IMR-90 (cell line): Measurements from ENCODE around the gene OPRM1. TPM values are rescaled to one million over a fixed set of nuclear protein-coding genes. Genes with fewer than 3 reads are reported as not detected.

Experiments
- ATAC-seq: fragments of 200-7000 bp; cut with Tn5 transposase; 2 replicates; pipeline ENCODE4 v1.9.1; 2020; ENCODE audit warnings: low read depth, mild to moderate bottlenecking, moderate library complexity
- BruUV-seq: library from RNA; stranded (reverse); fragments of 400-500 nt; replicated peaks from 2 replicates; lab custom pipeline; 2021; lab: Mats Ljungman, UMichigan
- CTCF ChIA-PET: fragments of 300-600 bp; formaldehyde crosslinking; extraction: SDS; loops from one replicate; lab custom pipeline; 2021; ENCODE audit warnings: antibody characterized with exemption; lab: Yijun Ruan, JAX
- POLR2A ChIA-PET: fragments of 300-600 bp; sonication (Branson Sonifier 250); formaldehyde crosslinking; loops from one replicate; lab custom pipeline; 2022; ENCODE audit warnings: antibody characterized with exemption; ENCODE audit not compliant: unreplicated experiment; lab: Charles Lee
- DNase-seq: peaks from one replicate; pipeline ENCODE4 v3.0.0; 2013
- H2AFZ ChIP-seq: replicated peaks from 2 replicates; pipeline ENCODE3; 2013; ENCODE audit warnings: low read length, mild to moderate bottlenecking; ENCODE audit not compliant: poor library complexity
- H2AK5ac ChIP-seq: 2 replicates; pipeline ENCODE4 v1.6.1; 2013; ENCODE audit warnings: low read depth, low read length, inconsistent platforms
- H2AK9ac ChIP-seq: replicated peaks from 2 replicates; pipeline ENCODE3; 2013; ENCODE audit warnings: mild to moderate bottlenecking, low read depth, low read length, moderate library complexity; ENCODE audit not compliant: poor library complexity
- H2BK120ac ChIP-seq: 2 replicates; pipeline ENCODE4 v1.6.1; 2013; ENCODE audit warnings: low read depth, low read length, inconsistent platforms
- H2BK15ac ChIP-seq: 3 replicates; pipeline ENCODE4 v1.6.1; 2013; ENCODE audit warnings: low read depth, low read length, inconsistent platforms
- H2BK20ac ChIP-seq: 2 replicates; pipeline ENCODE4 v1.6.1; 2013; ENCODE audit warnings: low read depth, mild to moderate bottlenecking, inconsistent platforms, low read length, moderate library complexity
- H2BK5ac ChIP-seq: 2 replicates; pipeline ENCODE4 v1.6.1; 2013; ENCODE audit warnings: mild to moderate bottlenecking, low read depth, low read length, inconsistent platforms; ENCODE audit not compliant: poor library complexity, severe bottlenecking
- H3K14ac ChIP-seq: replicated peaks from 2 replicates; pipeline ENCODE4 v1.6.1; 2013; ENCODE audit warnings: low read depth, low read length, inconsistent platforms
- H3K18ac ChIP-seq: 2 replicates; pipeline ENCODE4 v1.6.1; 2013; ENCODE audit warnings: low read depth, low read length, control low read depth
- H3K23ac ChIP-seq: 2 replicates; pipeline ENCODE4 v1.6.1; 2013; ENCODE audit warnings: low read depth, low read length, inconsistent platforms
- H3K27ac ChIP-seq: 2 replicates; pipeline ENCODE4 v1.5.1; 2013; ENCODE audit warnings: mild to moderate bottlenecking, control low read depth, low read length; ENCODE audit not compliant: insufficient read depth
- H3K27me3 ChIP-seq: 2 replicates; pipeline ENCODE4 v1.6.1; 2013; ENCODE audit warnings: low read length; ENCODE audit not compliant: control insufficient read depth, insufficient read depth
- H3K36me3 ChIP-seq: 2 replicates; pipeline ENCODE4 v1.6.1; 2013; ENCODE audit warnings: low read length, mixed read lengths; ENCODE audit not compliant: control insufficient read depth, insufficient read depth
- H3K4ac ChIP-seq: 2 replicates; pipeline ENCODE4 v1.6.1; 2013; ENCODE audit warnings: low read depth, low read length, inconsistent platforms
- H3K4me1 ChIP-seq: 2 replicates; pipeline ENCODE4 v1.6.1; 2013; ENCODE audit warnings: low read length, mixed read lengths; ENCODE audit not compliant: control insufficient read depth, insufficient read depth
- H3K4me2 ChIP-seq: 2 replicates; pipeline ENCODE4 v1.6.1; 2013; ENCODE audit warnings: low read depth, mild to moderate bottlenecking, control low read depth, low read length, moderate library complexity
- H3K4me3 ChIP-seq: 2 replicates; pipeline ENCODE4 v1.5.1; 2013; ENCODE audit warnings: low read depth, mild to moderate bottlenecking, control low read depth, low read length, moderate library complexity; ENCODE audit not compliant: insufficient read depth
- H3K56ac ChIP-seq: 2 replicates; pipeline ENCODE4 v1.6.1; 2013; ENCODE audit warnings: low read length, inconsistent platforms; ENCODE audit not compliant: insufficient read depth; ENCODE audit errors: extremely low read depth
- H3K79me1 ChIP-seq, 2 experiments: 2 replicates each; pipeline ENCODE4 v1.6.1; 2013; ENCODE audit warnings: low read length in 2 of 2, inconsistent platforms in 1 of 2, low read depth in 1 of 2
- H3K9ac ChIP-seq: 2 replicates; pipeline ENCODE4 v1.6.1; 2013; ENCODE audit warnings: low read depth, low read length, control low read depth
- H3K9me1 ChIP-seq: 2 replicates; pipeline ENCODE4 v1.6.1; 2013; ENCODE audit warnings: low read length, inconsistent platforms; ENCODE audit not compliant: insufficient read depth
- H3K9me3 ChIP-seq: 2 replicates; pipeline ENCODE4 v1.6.1; 2013; ENCODE audit warnings: low read length; ENCODE audit not compliant: control insufficient read depth, insufficient read depth
- H4K20me1 ChIP-seq: 2 replicates; pipeline ENCODE4 v1.6.1; 2013; ENCODE audit warnings: low read length, inconsistent platforms; ENCODE audit not compliant: insufficient read depth
- H4K5ac ChIP-seq: 2 replicates; pipeline ENCODE4 v1.6.1; 2013; ENCODE audit warnings: mild to moderate bottlenecking, low read depth, low read length, control low read depth
- H4K8ac ChIP-seq, 2 experiments: 2 replicates each; pipeline ENCODE4 v1.6.1; 2013; ENCODE audit warnings: low read depth in 2 of 2, low read length in 2 of 2, control low read depth in 1 of 2, inconsistent platforms in 1 of 2
- H4K91ac ChIP-seq: 2 replicates; pipeline ENCODE4 v1.6.1; 2013; ENCODE audit warnings: low read depth, low read length, inconsistent platforms; ENCODE audit not compliant: insufficient read depth
- BHLHE40 ChIP-seq: fragments of 150-350 bp; IDR thresholded peaks from 2 replicates; pipeline ENCODE4 v1.6.1; 2016; ENCODE audit warnings: mild to moderate bottlenecking, low read depth, low read length
- CEBPB ChIP-seq: IDR thresholded peaks from 2 replicates; pipeline ENCODE4 v1.6.1; 2012; ENCODE audit warnings: low read depth, low read length, improper control_type of control experiment
- CHD1 ChIP-seq: IDR thresholded peaks from 2 replicates; pipeline ENCODE4 v1.6.1; 2012; ENCODE audit warnings: low read depth, low read length, improper control_type of control experiment
- MAFK ChIP-seq: IDR thresholded peaks from 2 replicates; pipeline ENCODE4 v1.6.1; 2012; ENCODE audit warnings: low read depth, low read length, improper control_type of control experiment
- MAZ ChIP-seq: IDR thresholded peaks from 2 replicates; pipeline ENCODE4 v1.6.1; 2012; ENCODE audit warnings: low read depth, mild to moderate bottlenecking, low read length, improper control_type of control experiment, moderate library complexity, borderline replicate concordance
- MXI1 ChIP-seq: IDR thresholded peaks from 2 replicates; pipeline ENCODE4 v1.6.1; 2012; ENCODE audit warnings: low read depth, mild to moderate bottlenecking, low read length, moderate library complexity, borderline replicate concordance
- NFE2L2 ChIP-seq: fragments of 150-350 bp; IDR thresholded peaks from 2 replicates; pipeline ENCODE4 v1.6.1; 2016; ENCODE audit warnings: low read depth, mild to moderate bottlenecking, low read length
- POLR2A ChIP-seq: IDR thresholded peaks from 2 replicates; pipeline ENCODE4 v1.6.1; 2012; ENCODE audit warnings: mild to moderate bottlenecking, low read depth, low read length
- RAD21 ChIP-seq: IDR thresholded peaks from 2 replicates; pipeline ENCODE4 v1.6.1; 2012; ENCODE audit warnings: low read length, improper control_type of control experiment
- RCOR1 ChIP-seq: IDR thresholded peaks from 2 replicates; pipeline ENCODE4 v1.6.1; 2012; ENCODE audit warnings: mild to moderate bottlenecking, low read length, improper control_type of control experiment; ENCODE audit not compliant: insufficient replicate concordance
- RFX5 ChIP-seq: IDR thresholded peaks from 2 replicates; pipeline ENCODE4 v1.8.0; 2012; ENCODE audit warnings: low read depth, mild to moderate bottlenecking, low read length, moderate library complexity
- SMC3 ChIP-seq: fragments of 150-350 bp; IDR thresholded peaks from 2 replicates; pipeline ENCODE4 v1.6.1; 2016; ENCODE audit warnings: low read depth, mild to moderate bottlenecking, antibody characterized with exemption, low read length, moderate library complexity
- WGBS, 2 experiments: methylation state at CpG; one replicate each; pipeline versions ENCODE4 v1.1.5 to v1.1.7; 2013; ENCODE audit warnings: missing lambda C conversion rate in 2 of 2; ENCODE audit not compliant: insufficient read length in 1 of 2; ENCODE audit errors: extremely low coverage in 2 of 2; 5-methylcytosine and 5-hydroxymethylcytosine counted together
- dilution Hi-C: fragments of 300-500 bp; cut with HindIII; formaldehyde crosslinking; loops from one replicate; pipeline ENCODE4 v1.14.3; 2018; ENCODE audit warnings: low sequenced_read_pairs; ENCODE audit not compliant: unreplicated experiment
- in situ Hi-C: fragments of 300-500 bp; cut with MboI; formaldehyde crosslinking; loops from 3 replicates; pipeline ENCODE4 v1.14.3; 2019; ENCODE audit warnings: low sequenced_read_pairs, inconsistent platforms, mixed read lengths
- intact Hi-C: fragments of 100-400 bp; cut with micrococcal nuclease; formaldehyde crosslinking; loops from 2 replicates; pipeline ENCODE4 v1.10.0; 2022
- polyA plus RNA-seq, 3 experiments: library from polyadenylated mRNA; depleted of rRNA; stranded (reverse); fragments of >200 nt; gene quantifications; 2 replicates each; pipeline ENCODE4 v1.2.3, GENCODE V29; 2012; ENCODE audit warnings: low replicate concordance in 1 of 3
- total RNA-seq: library from RNA; depleted of rRNA; stranded (reverse); fragments of >200 nt; gene quantifications from 2 replicates; pipeline ENCODE4 v1.2.3, GENCODE V29; 2012
- TF ChIP-seq, protein P1 (sequence below): fragments of 150-350 bp; IDR thresholded peaks from 2 replicates; pipeline ENCODE4 v1.6.1; 2016; ENCODE audit warnings: low read depth, mild to moderate bottlenecking, low read length, moderate library complexity, borderline replicate concordance

The OPRM1 gene
- total and polyA plus RNA-seq, 2 of the 4 experiments (the other 2 are of a cell fraction) = not detected

DNA sequence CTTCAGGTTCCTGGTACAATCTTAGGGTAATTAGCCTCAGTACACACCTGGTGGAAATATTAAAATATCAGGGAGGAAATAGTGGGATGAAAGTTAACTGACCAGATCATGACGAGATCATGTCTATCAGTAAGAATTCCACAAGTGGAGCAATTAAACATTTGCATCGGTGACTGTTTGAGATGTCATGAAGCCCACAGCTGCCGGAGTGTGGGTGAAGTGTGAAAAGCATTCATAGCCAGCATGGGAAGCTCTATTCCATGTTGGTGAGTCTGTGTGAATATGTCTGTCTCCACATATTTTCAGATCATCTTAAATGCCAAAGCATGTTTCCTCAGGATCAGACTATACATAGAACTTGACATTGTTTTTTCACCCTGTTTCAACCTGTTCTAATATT, 174.7 kb downstream of the OPRM1 start:
- Histone ChIP-seq H3K27me3 (no peaks in the 10 kb centered on the region), H3K14ac (no peak overlapping the region), H2BK5ac (no peak overlapping the region), H2BK20ac (no peak overlapping the region), H4K5ac (no peak overlapping the region), H3K4me2 (no peak overlapping the region), H4K91ac (no peak overlapping the region), H3K9ac (no peak overlapping the region), H3K23ac (no peak overlapping the region), H2AK5ac (no peak overlapping the region), H3K4ac (no peak overlapping the region), H3K27ac (no peak overlapping the region), H3K4me3 (no peak overlapping the region), H4K8ac (no peak overlapping the region), H3K9me1 (no peaks in the 10 kb centered on the region), H3K36me3 (no peaks in the 10 kb centered on the region), H3K9me3 (no peaks in the 10 kb centered on the region), H3K79me1 (no peaks in the 10 kb centered on the region), H3K56ac (no peak overlapping the region), H2AFZ (no peak overlapping the region), H2BK15ac (no peak overlapping the region), H3K4me1 (no peaks in the 10 kb centered on the region), H4K20me1 (no peaks in the 10 kb centered on the region), H2BK120ac (no peak overlapping the region), H3K18ac (no peak overlapping the region), H2AK9ac (no peak overlapping the region)
- in situ Hi-C loops (no loop called here), intact Hi-C loops (no loop called here), dilution Hi-C loops (no loop called here)
- POLR2A ChIA-PET = no interaction called here
- DNase-seq (no peak), ATAC-seq (no peak)
- no CpG with 5 or more reads among the region's 3 CpGs for WGBS, 2 experiments
- CTCF ChIA-PET = interaction anchor here (0.5 kb wide), 1 partner anchor 31 kb away, joined by 3 read pairs; no protein-coding TSS in a partner anchor
- BruUV-seq = no TSS peak
- TF ChIP-seq, protein P1, sequence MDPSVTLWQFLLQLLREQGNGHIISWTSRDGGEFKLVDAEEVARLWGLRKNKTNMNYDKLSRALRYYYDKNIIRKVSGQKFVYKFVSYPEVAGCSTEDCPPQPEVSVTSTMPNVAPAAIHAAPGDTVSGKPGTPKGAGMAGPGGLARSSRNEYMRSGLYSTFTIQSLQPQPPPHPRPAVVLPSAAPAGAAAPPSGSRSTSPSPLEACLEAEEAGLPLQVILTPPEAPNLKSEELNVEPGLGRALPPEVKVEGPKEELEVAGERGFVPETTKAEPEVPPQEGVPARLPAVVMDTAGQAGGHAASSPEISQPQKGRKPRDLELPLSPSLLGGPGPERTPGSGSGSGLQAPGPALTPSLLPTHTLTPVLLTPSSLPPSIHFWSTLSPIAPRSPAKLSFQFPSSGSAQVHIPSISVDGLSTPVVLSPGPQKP = no peak
- TF ChIP-seq RAD21 (no peak), CEBPB (no peak), RCOR1 (no peak), CHD1 (no peak), RFX5 (no peak), SMC3 (no peak), MXI1 (no peak), BHLHE40 (no peak), MAFK (no peak), POLR2A (no peak), MAZ (no peak), NFE2L2 (no peak)
